HUES6 (cell line): ENCODE data around the gene ZNF275.

Source experiments
- H3K27ac ChIP-seq: 2 replicates; pipeline ENCODE4 v1.7.0; 2013; ENCODE audit warnings: low read depth, mild to moderate bottlenecking, low read length, inconsistent platforms
- H3K27me3 ChIP-seq: 2 replicates; pipeline ENCODE4 v1.6.1; 2013; ENCODE audit warnings: low read length; ENCODE audit not compliant: control insufficient read depth, insufficient read depth
- H3K36me3 ChIP-seq: 2 replicates; pipeline ENCODE4 v1.6.1; 2013; ENCODE audit warnings: low read length; ENCODE audit not compliant: control insufficient read depth, insufficient read depth
- H3K4me1 ChIP-seq: 2 replicates; pipeline ENCODE4 v1.6.1; 2013; ENCODE audit warnings: low read length; ENCODE audit not compliant: control insufficient read depth, insufficient read depth
- H3K4me3 ChIP-seq: 2 replicates; pipeline ENCODE4 v1.5.1; 2013; ENCODE audit warnings: low read depth, low read length
- H3K9ac ChIP-seq: one replicate; pipeline ENCODE4 v1.6.1; 2013; ENCODE audit warnings: mild to moderate bottlenecking, low read length
- H3K9me3 ChIP-seq: 2 replicates; pipeline ENCODE4 v1.6.1; 2013; ENCODE audit warnings: low read depth, low read length; ENCODE audit not compliant: control insufficient read depth, insufficient read depth

ZNF275 gene

DNA sequence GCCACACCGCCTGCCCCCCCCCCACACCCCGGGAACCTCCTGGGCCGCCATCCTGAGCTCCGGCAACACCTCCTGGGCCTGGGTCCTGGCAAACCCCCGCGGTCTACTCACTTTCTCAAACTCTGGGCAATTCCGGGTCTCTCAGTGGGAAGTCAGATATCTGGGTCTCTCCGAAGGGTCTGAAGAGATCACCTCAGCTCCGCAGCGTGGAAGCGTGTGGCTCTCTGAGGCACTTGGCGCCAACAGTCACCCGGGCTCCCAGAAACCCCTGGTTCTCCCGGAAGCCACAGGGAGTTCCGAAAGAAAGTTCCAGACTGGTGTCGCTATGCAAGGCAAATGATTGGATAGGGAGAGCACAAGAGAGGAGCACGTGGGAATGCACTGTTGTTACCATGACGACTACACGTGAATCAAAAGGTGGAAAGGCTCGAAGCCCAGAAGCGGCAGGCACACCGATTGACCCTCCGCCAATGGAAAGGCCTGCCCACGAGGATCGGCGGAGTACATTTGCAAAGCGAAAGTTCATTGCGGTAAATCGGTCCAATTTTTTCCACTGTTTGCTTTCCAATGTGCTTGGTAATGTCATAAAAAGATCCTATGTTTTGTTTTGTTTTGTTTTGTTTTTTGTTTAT is 67.3 kb downstream of the ZNF275 start, which contains the start of gene PNMA6E:
Gene PNMA6E, minus strand, starts transcription at position 218 of the 632 bp plus-strand sequence. CDS start 2,501 bp downstream, outside the sequence.
- H3K27ac ChIP-seq: no peak within 1 kb of the TSS
- no peaks in the 10 kb centered on the region for H3K4me1 ChIP-seq
- H3K4me3 ChIP-seq: no peak within 1 kb of the TSS
- H3K9me3 ChIP-seq: peaks cover 15% of the 10 kb centered on the region; the same call in 1 of the 2 replicates
- peaks cover 12% of the 10 kb centered on the region; the same call in 1 of the 2 replicates for H3K27me3 ChIP-seq
- H3K9ac ChIP-seq: no peak within 1 kb of the TSS
- no peaks in the 10 kb centered on the region for H3K36me3 ChIP-seq
